IMR-90 (cell line): ENCODE measurements around the gene SWAP70.

Experiments used
- BHLHE40 ChIP-seq: fragments of 150-350 bp; IDR thresholded peaks from 2 replicates; pipeline ENCODE4 v1.6.1; 2016; ENCODE audit warnings: mild to moderate bottlenecking, low read depth, low read length
- CEBPB ChIP-seq: IDR thresholded peaks from 2 replicates; pipeline ENCODE4 v1.6.1; 2012; ENCODE audit warnings: low read depth, low read length, improper control_type of control experiment
- CHD1 ChIP-seq: IDR thresholded peaks from 2 replicates; pipeline ENCODE4 v1.6.1; 2012; ENCODE audit warnings: low read depth, low read length, improper control_type of control experiment
- ELK1 ChIP-seq: fragments of 150-350 bp; IDR thresholded peaks from 2 replicates; pipeline ENCODE4 v1.6.1; 2016; ENCODE audit warnings: low read depth, mild to moderate bottlenecking, low read length, moderate library complexity, borderline replicate concordance
- FOS ChIP-seq: fragments of 150-350 bp; IDR thresholded peaks from 2 replicates; pipeline ENCODE4 v1.6.1; 2016; ENCODE audit warnings: low read depth, low read length
- MAZ ChIP-seq: IDR thresholded peaks from 2 replicates; pipeline ENCODE4 v1.6.1; 2012; ENCODE audit warnings: low read depth, mild to moderate bottlenecking, low read length, improper control_type of control experiment, moderate library complexity, borderline replicate concordance
- MXI1 ChIP-seq: IDR thresholded peaks from 2 replicates; pipeline ENCODE4 v1.6.1; 2012; ENCODE audit warnings: low read depth, mild to moderate bottlenecking, low read length, moderate library complexity, borderline replicate concordance
- NFE2L2 ChIP-seq: fragments of 150-350 bp; IDR thresholded peaks from 2 replicates; pipeline ENCODE4 v1.6.1; 2016; ENCODE audit warnings: low read depth, mild to moderate bottlenecking, low read length
- POLR2A ChIP-seq: IDR thresholded peaks from 2 replicates; pipeline ENCODE4 v1.6.1; 2012; ENCODE audit warnings: mild to moderate bottlenecking, low read depth, low read length
- RCOR1 ChIP-seq: IDR thresholded peaks from 2 replicates; pipeline ENCODE4 v1.6.1; 2012; ENCODE audit warnings: mild to moderate bottlenecking, low read length, improper control_type of control experiment; ENCODE audit not compliant: insufficient replicate concordance
- RFX5 ChIP-seq: IDR thresholded peaks from 2 replicates; pipeline ENCODE4 v1.8.0; 2012; ENCODE audit warnings: low read depth, mild to moderate bottlenecking, low read length, moderate library complexity
- SMC3 ChIP-seq: fragments of 150-350 bp; IDR thresholded peaks from 2 replicates; pipeline ENCODE4 v1.6.1; 2016; ENCODE audit warnings: low read depth, mild to moderate bottlenecking, antibody characterized with exemption, low read length, moderate library complexity
- TF ChIP-seq, protein P1 (sequence below): conservative IDR thresholded peaks from 2 replicates; pipeline ENCODE4 v1.5.1; 2012; ENCODE audit warnings: mild to moderate bottlenecking, low read depth, low read length, improper control_type of control experiment
- TF ChIP-seq, protein P2 (sequence below): fragments of 150-350 bp; IDR thresholded peaks from 2 replicates; pipeline ENCODE4 v1.6.1; 2017; ENCODE audit warnings: mild to moderate bottlenecking, antibody characterized with exemption, low read length, low read depth

GRCh38 chr11:9735236-9735635 is 71.4 kb downstream of the SWAP70 start:
- TF ChIP-seq, protein P1, sequence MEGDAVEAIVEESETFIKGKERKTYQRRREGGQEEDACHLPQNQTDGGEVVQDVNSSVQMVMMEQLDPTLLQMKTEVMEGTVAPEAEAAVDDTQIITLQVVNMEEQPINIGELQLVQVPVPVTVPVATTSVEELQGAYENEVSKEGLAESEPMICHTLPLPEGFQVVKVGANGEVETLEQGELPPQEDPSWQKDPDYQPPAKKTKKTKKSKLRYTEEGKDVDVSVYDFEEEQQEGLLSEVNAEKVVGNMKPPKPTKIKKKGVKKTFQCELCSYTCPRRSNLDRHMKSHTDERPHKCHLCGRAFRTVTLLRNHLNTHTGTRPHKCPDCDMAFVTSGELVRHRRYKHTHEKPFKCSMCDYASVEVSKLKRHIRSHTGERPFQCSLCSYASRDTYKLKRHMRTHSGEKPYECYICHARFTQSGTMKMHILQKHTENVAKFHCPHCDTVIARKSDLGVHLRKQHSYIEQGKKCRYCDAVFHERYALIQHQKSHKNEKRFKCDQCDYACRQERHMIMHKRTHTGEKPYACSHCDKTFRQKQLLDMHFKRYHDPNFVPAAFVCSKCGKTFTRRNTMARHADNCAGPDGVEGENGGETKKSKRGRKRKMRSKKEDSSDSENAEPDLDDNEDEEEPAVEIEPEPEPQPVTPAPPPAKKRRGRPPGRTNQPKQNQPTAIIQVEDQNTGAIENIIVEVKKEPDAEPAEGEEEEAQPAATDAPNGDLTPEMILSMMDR = no peak
- TF ChIP-seq POLR2A (no peak), SMC3 (no peak), BHLHE40 (no peak), RFX5 (no peak), CEBPB (no peak), ELK1 (no peak), RCOR1 (no peak), CHD1 (no peak), NFE2L2 (no peak), FOS (no peak), MXI1 (no peak), MAZ (no peak)
- TF ChIP-seq, protein P2, sequence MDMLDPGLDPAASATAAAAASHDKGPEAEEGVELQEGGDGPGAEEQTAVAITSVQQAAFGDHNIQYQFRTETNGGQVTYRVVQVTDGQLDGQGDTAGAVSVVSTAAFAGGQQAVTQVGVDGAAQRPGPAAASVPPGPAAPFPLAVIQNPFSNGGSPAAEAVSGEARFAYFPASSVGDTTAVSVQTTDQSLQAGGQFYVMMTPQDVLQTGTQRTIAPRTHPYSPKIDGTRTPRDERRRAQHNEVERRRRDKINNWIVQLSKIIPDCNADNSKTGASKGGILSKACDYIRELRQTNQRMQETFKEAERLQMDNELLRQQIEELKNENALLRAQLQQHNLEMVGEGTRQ = no peak
